WERI-Rb-1 (cell line): ENCODE data around the gene GPM6B.

Source experiments
- DNase-seq: peaks from one replicate; pipeline ENCODE4 v3.0.0-alpha.2; 2020
- H3K27ac ChIP-seq: fragments of 250-450 bp; sonication (Bioruptor Pico); 2 replicates; pipeline ENCODE4 v1.5.1; 2020; ENCODE audit warnings: mild to moderate bottlenecking, moderate library complexity
- H3K27me3 ChIP-seq: fragments of 250-450 bp; sonication (Bioruptor Pico); 2 replicates; pipeline ENCODE4 v1.5.1; 2021; ENCODE audit warnings: mild to moderate bottlenecking, low read depth, moderate library complexity; ENCODE audit not compliant: insufficient read depth, severe bottlenecking
- H3K36me3 ChIP-seq: fragments of 250-450 bp; sonication (Bioruptor Pico); 2 replicates; pipeline ENCODE4 v1.5.1; 2020; ENCODE audit warnings: mild to moderate bottlenecking, moderate library complexity
- H3K4me3 ChIP-seq: 2 replicates; pipeline ENCODE4 v1.5.1; 2011; ENCODE audit warnings: low read depth, mild to moderate bottlenecking, control low read depth, low read length
- H3K9me3 ChIP-seq: fragments of 250-450 bp; sonication (Bioruptor Pico); 2 replicates; pipeline ENCODE4 v1.5.1; 2021; ENCODE audit warnings: mild to moderate bottlenecking, moderate library complexity; ENCODE audit not compliant: severe bottlenecking
- CTCF ChIP-seq: IDR thresholded peaks from 2 replicates; pipeline ENCODE4 v1.5.1; 2011; ENCODE audit warnings: low read depth, mild to moderate bottlenecking, control low read depth, inconsistent platforms, low read length

GPM6B gene

GRCh38 chrX:13816176-13816575 is 717 bp downstream of the GPM6B start:
- no peaks in the 10 kb centered on the region for H3K9me3 ChIP-seq
- H3K4me3 ChIP-seq: no peak overlapping the region
- no peaks in the 10 kb centered on the region for H3K36me3 ChIP-seq
- H3K27me3 ChIP-seq: peaks cover 27% of the 10 kb centered on the region
- H3K27ac ChIP-seq: no peak overlapping the region
- TF ChIP-seq CTCF: no peak
- DNase-seq: no peak

- Histone ChIP-seq H3K27ac (no peak overlapping the region), H3K4me3 (no peak overlapping the region), H3K36me3 (no peaks in the 10 kb centered on the region), H3K27me3 (peaks cover 29% of the 10 kb centered on the region), H3K9me3 (no peaks in the 10 kb centered on the region)
- TF ChIP-seq CTCF: no peak
- DNase-seq: no peak
Measured at GRCh38 chrX:13815664-13816063, 1.2 kb downstream of the GPM6B start.

- Histone ChIP-seq H3K36me3 (no peaks in the 10 kb centered on the region), H3K9me3 (no peaks in the 10 kb centered on the region), H3K27me3 (peaks cover 23% of the 10 kb centered on the region), H3K27ac (no peak overlapping the region), H3K4me3 (no peak overlapping the region)
- no peak for DNase-seq
- no peak for TF ChIP-seq CTCF
Measured at GRCh38 chrX:13808865-13809264, 8.0 kb downstream of the GPM6B start.

- peaks cover 23% of the 10 kb centered on the region for H3K27me3 ChIP-seq
- H3K27ac ChIP-seq: no peak overlapping the region
- no peak for TF ChIP-seq CTCF
- H3K9me3 ChIP-seq: no peaks in the 10 kb centered on the region
- no peak for DNase-seq
- H3K36me3 ChIP-seq: no peaks in the 10 kb centered on the region
- H3K4me3 ChIP-seq: no peak overlapping the region
Measured at GRCh38 chrX:13808293-13808692, 8.6 kb downstream of the GPM6B start.

- Histone ChIP-seq H3K9me3 (no peaks in the 10 kb centered on the region), H3K27me3 (peaks cover 23% of the 10 kb centered on the region)
- no peak for DNase-seq
Measured at GRCh38 chrX:13805241-13805640, 11.7 kb downstream of the GPM6B start.

More at GRCh38 chrX:13805241-13805640, 11.7 kb downstream of the GPM6B start:
- no peaks in the 10 kb centered on the region for H3K36me3 ChIP-seq
- no peak overlapping the region for H3K4me3 ChIP-seq
- no peak overlapping the region for H3K27ac ChIP-seq
- TF ChIP-seq CTCF: no peak
